ENCODE results near the gene EPB41.

- no peak for TF ChIP-seq POLR2A (IDR thresholded peaks at IDR 0.05)
- no peak for TF ChIP-seq CTCF (IDR thresholded peaks at IDR 0.05)
These were observed 229.8 kb downstream of the EPB41 start for GRCh38 chr1:29144178-29144577.
